Measurements from ENCODE around the gene AP1G2.

The AP1G2 gene

DNA sequence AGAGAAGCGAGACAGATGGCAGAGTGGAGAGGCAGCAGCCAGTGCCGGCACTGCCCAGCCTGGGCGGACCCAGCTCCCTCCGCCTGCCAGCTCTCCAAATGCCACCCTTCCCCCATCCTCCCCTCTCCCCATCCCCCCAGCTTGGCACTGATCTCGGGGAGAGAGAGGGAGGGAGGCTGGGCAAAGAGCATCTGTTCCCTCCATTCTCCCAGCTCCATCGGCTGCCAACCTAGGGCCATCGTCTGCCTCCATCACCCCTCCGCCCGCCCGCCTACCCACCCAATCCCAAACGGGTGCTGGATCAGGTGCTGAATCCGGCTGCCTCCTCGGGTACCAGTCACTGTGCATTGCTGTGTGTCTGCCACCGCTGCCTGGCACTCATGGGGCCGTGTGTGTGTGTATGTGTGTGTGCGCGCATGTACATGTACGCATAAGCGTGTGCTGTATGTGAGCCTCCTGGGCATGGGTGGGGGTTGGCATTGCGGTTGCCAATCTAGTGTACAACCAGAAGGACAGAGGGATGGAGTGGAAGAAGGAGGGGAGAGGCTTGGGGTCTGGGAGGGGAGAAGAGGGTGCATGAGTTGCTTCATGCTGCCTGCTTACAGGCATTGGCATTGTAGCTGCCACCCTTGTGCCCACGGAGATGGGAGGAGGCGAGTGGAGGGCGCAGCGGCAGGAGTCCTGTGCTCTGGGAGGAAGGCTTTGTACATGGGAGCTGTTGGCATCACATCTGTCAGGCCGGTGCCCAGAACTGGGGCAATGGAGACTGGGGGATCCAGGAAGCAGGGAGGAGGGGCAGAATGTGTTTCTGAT lies 54.4 kb downstream of the AP1G2 start:
- Histone ChIP-seq H2AFZ (no peak overlapping the region), H3K36me3 (ENCODE audit: control insufficient read depth, insufficient read depth, low read length) (no peaks in the 10 kb centered on the region), H3K4me1 (peaks cover 7% of the 10 kb centered on the region), H3K4me2 (ENCODE audit: low read length) (no peak overlapping the region), H3K27ac (no peak overlapping the region), H3K9ac (no peak overlapping the region), H3K27me3 (ENCODE audit: control insufficient read depth, insufficient read depth, low read length) (no peaks in the 10 kb centered on the region), H3K79me2 (no peaks in the 10 kb centered on the region), H3K4me3 (ENCODE audit: low read depth, low read length) (no peak overlapping the region), H3K9me3 (ENCODE audit: control insufficient read depth, low read length) (no peaks in the 10 kb centered on the region)
- TF ChIP-seq CTCF (IDR thresholded peaks at IDR 0.05) = no peak

GRCh38 chr14:23512156-23512555 lies 55.4 kb downstream of the AP1G2 start:
- no peaks in the 10 kb centered on the region for H3K4me1 ChIP-seq
- no peak overlapping the region for H3K4me3 ChIP-seq (ENCODE audit: low read depth, low read length)
- H3K4me2 ChIP-seq (ENCODE audit: low read length) = no peak overlapping the region
- H3K9ac ChIP-seq = no peak overlapping the region
- no peaks in the 10 kb centered on the region for H3K79me2 ChIP-seq
- H3K27ac ChIP-seq = no peak overlapping the region
- H3K9me3 ChIP-seq (ENCODE audit: control insufficient read depth, low read length) = no peaks in the 10 kb centered on the region
- H3K36me3 ChIP-seq (ENCODE audit: control insufficient read depth, insufficient read depth, low read length) = no peaks in the 10 kb centered on the region
- TF ChIP-seq CTCF (IDR thresholded peaks at IDR 0.05) = no peak
- H2AFZ ChIP-seq = no peak overlapping the region
- no peaks in the 10 kb centered on the region for H3K27me3 ChIP-seq (ENCODE audit: control insufficient read depth, insufficient read depth, low read length)
